KOPT-K1 (cell line): Measurements from ENCODE around the gene ANKRD2.
"Not testable (repeated sequence)": the region's sequence is repeated elsewhere in the genome, so short reads cannot be mapped to it uniquely, and the experiment has no call there.

Experiments used
- H3K27ac ChIP-seq: fragments of 200-600 bp; sonication (generic); 2 replicates; pipeline ENCODE4 v1.5.1; 2016; ENCODE audit warnings: antibody characterized with exemption, mild to moderate bottlenecking, low read depth, low read length; ENCODE audit not compliant: poor library complexity, severe bottlenecking
- H3K36me3 ChIP-seq: fragments of 200-600 bp; sonication (generic); 2 replicates; pipeline ENCODE4 v1.5.1; 2017; ENCODE audit warnings: antibody characterized with exemption, mild to moderate bottlenecking, low read length, moderate library complexity; ENCODE audit not compliant: insufficient read depth
- H3K9me3 ChIP-seq: fragments of 200-600 bp; sonication (generic); 2 replicates; pipeline ENCODE4 v1.5.1; 2017; ENCODE audit warnings: antibody characterized with exemption, low read length, mild to moderate bottlenecking; ENCODE audit not compliant: insufficient read depth, poor library complexity, severe bottlenecking

The ANKRD2 gene

DNA sequence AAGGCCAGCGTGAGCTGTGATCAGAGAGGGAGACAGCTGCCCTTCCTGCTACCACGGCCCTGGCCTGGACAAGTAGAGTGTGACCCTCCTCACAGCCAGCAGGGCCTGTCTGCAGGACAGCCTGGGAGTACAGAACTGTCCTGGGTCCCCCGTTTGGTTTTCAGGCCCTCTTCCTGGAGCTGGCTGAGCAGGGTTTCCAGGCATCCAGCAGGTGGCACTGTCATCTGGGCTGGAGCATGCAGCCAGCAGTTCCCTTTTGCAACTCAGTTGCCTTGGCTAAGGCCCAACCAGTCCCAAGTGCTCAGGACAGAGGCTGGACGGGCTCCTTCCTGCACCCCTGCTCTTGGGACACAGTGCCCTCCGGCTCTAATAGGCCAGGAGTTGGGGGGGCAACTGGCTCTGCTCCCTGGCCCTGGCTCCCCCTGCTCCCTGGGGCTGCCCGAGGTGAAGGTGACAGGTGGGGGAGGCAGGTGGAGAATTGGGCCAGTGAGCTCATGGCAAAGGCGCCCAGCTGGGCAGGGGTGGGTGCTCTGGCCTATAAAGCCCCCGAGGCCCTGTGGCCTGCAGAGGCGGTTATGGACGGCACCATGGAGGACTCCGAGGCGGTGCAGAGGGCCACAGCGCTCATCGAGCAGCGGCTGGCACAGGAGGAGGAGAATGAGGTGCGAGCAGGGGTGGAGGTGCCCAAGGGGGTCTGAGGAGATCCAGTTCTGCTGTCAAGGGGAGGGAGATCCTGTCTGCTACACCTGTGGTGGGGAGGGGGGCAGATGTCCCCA is at the start of gene ANKRD2:
ANKRD2 (plus strand) TSS at position 566 of the 776 bp plus-strand sequence; CDS start at position 576, 10 bp downstream.
- Histone ChIP-seq H3K27ac (no peak within 1 kb of the TSS), H3K9me3 (no peaks in the 10 kb centered on the region), H3K36me3 (no peaks in the 10 kb centered on the region)

DNA sequence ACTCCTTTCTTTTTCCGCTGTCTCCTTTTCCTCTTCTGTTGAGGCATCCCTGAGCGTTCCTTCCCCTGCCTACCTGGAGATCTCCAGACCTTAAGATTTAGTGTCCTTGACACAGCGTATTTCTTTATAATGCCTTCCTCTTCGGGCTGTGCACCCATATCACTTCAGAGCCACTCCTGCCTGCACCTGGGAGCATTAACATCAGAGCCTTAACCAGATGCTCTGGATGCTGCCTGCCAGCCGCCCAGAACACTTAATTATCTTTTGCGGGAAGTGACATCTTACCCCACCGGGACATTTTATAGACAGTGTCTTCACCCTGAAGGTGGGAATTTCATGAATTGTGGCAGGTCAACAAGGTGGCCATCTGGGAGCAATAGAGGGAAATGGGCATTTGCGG is 49.6 kb upstream of the ANKRD2 start:
- no peaks in the 10 kb centered on the region for H3K36me3 ChIP-seq
- H3K27ac ChIP-seq: no peak overlapping the region
- H3K9me3 ChIP-seq: no peaks in the 10 kb centered on the region

GRCh38 chr10:97525086-97525485 is 47.5 kb upstream of the ANKRD2 start:
- H3K36me3 ChIP-seq: no peaks in the 10 kb centered on the region
- no peak overlapping the region for H3K27ac ChIP-seq
- peaks cover 4% of the 10 kb centered on the region for H3K9me3 ChIP-seq

DNA sequence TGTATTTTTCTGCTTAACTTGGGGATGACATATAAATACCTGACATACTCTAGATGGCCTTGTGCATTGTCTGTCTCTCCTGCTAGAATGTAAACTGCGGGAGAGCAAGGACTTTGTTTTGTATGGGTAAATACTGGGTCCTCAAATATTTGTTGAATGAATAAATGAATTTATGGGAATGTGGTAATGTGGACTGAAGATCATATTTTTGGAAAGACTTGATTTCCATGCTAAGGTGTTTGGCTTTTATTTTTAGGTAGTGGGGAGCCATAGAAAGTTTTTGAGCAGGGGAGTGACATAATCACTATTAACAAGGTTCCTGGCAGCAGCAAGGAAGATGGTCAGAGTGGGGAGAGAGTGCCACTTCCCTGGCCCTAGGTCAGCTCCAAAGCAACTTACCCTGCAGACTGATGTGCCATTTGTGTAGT is 46.9 kb upstream of the ANKRD2 start:
- peaks cover 4% of the 10 kb centered on the region for H3K9me3 ChIP-seq
- H3K27ac ChIP-seq: no peak overlapping the region
- H3K36me3 ChIP-seq: no peaks in the 10 kb centered on the region

DNA sequence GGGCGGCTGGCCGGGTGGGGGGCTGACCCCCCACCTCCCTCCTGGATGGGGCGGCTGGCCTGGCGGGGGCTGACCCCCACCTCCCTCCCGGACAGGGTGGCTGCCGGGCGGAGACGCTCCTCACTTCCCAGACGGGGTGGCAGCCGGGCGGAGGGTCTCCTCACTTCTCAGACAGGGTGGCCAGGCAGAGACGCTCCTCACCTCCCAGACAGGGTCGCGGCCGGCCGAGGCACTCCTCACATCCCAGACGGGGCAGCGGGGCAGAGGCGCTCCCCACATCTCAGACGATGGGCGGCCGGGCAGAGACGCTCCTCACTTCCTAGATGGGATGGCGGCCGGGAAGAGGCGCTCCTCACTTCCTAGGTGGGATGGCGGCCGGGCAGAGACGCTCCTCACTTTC is 43.7 kb upstream of the ANKRD2 start:
- not testable (repeated sequence) for H3K36me3 ChIP-seq, H3K9me3 ChIP-seq, H3K27ac ChIP-seq

GRCh38 chr10:97529685-97530465 is 42.7 kb upstream of the ANKRD2 start:
- Histone ChIP-seq H3K36me3 (no peaks in the 10 kb centered on the region), H3K27ac (no peak overlapping the region), H3K9me3 (peaks cover 4% of the 10 kb centered on the region)

DNA sequence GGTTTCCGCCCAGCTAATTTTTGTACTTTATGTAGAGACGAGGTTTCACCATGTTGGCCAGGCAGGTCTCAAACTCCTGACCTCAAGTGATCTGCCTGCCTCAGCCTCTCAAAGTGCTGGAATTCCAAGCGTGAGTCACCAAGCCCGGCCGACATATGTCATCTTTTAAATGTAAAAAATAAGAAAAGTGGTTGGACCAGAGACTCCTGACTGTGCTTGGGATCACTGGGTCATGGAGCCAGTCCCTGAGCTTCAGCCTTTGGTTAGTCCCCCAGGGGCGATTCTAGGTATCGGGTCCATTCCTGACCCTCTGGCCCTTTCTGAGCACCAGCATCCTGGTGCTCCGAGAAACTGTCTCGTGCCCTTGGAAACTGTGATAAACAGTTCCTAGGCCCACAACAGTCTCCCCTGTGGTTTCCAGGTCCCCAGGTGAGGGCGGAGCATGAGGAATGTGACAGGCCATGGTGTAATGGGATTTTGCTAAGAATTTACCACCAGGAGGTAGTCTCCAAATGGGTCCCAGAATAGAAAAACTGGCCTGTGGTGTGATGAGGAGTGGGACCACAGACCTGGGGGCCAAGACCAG is 41.1 kb upstream of the ANKRD2 start:
- no peaks in the 10 kb centered on the region for H3K36me3 ChIP-seq
- peaks cover 4% of the 10 kb centered on the region for H3K9me3 ChIP-seq
- no peak overlapping the region for H3K27ac ChIP-seq

- peaks cover 4% of the 10 kb centered on the region for H3K9me3 ChIP-seq
- no peaks in the 10 kb centered on the region for H3K36me3 ChIP-seq
- no peak overlapping the region for H3K27ac ChIP-seq
These were observed 39.5 kb upstream of the ANKRD2 start for GRCh38 chr10:97532935-97533671.

DNA sequence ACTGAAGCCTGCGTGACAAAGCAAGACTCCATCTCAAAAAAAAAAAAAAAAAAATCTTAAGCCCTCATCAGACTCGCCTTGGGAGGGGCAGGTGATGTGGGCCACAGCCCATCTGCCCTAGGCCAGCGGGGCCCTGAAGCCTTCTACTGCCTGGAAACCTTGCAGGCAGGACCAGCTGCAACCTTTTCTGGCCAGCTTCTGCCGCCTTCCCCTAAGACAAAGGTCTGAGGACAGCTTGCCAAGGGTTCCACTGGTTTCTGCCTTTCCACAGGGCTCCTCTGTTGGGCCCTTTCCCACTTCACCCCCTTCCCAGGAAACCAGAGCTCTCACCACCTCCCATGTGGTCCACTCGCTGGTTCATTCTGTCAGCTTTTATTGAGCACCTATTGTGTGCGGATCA is 38.7 kb upstream of the ANKRD2 start:
- Histone ChIP-seq H3K27ac (no peak overlapping the region), H3K36me3 (no peaks in the 10 kb centered on the region), H3K9me3 (peaks cover 4% of the 10 kb centered on the region)

DNA sequence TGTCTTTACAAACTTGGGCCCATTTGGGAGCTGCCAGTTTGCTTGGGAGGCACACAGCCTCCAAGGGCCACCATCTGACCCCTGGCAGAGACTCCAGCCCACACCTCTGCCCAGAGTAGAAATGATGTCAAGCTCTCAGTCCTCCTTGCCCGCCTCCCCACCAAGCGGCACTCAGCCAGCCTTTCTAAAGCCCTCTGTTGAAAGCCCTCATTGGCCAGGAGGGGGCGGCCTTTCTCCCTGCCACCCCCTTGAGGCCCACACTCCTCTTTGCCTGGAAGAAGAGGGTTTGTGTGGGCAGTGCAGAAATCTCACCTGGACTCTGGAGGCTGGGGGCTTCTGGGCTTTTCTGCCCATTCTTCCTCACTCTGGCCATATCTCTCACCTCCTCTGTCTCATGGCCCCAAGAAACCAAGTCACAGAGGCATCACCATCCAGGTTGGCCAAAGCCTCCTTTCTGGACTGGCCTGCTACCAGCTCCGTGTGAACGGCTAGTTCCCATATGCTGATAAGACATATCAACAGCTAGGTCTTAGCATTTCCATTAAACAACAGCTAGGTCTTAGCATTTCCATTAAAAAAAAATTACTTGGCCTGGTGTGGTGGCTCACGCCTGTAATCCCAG is 37.7 kb upstream of the ANKRD2 start:
- H3K27ac ChIP-seq: no peak overlapping the region
- no peaks in the 10 kb centered on the region for H3K36me3 ChIP-seq
- peaks cover 1% of the 10 kb centered on the region for H3K9me3 ChIP-seq

DNA sequence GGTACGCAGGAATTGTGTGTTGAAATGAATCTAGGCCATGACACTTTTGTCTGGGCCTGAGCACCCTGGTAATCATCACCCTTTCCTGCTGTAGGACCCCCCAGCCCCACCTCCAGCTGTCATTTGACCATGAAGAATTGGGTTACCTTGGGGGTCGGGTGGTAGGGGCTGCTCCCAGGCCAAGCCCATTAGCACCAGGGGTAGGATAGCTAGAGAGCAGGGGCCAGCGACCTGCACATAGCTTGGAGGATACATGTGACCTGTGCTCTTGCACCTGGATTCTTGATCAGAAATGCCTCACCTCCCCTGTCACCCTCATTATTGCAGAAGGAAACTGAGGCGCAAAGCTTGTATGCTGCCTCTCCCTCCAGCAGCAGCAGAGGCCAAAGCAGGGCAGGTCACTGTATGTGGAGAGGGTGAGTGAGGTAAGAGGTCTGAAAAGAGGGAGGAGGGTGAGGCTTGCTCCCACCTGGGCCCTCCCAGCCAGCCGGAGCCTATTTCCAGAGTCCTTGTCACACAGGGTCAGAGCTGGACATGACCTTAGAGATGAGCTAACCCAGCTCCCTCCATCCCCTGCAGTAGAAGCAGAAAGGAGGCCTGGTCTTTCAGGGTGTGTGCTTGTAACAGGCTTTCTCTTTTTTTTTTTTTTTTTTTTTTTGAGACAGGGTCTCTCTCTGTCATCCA is 35.3 kb upstream of the ANKRD2 start:
- Histone ChIP-seq H3K27ac (no peak overlapping the region), H3K9me3 (no peaks in the 10 kb centered on the region), H3K36me3 (no peaks in the 10 kb centered on the region)

- no peaks in the 10 kb centered on the region for H3K9me3 ChIP-seq
- no peaks in the 10 kb centered on the region for H3K36me3 ChIP-seq
- no peak overlapping the region for H3K27ac ChIP-seq
These were observed 34.2 kb upstream of the ANKRD2 start for GRCh38 chr10:97538411-97538810.

DNA sequence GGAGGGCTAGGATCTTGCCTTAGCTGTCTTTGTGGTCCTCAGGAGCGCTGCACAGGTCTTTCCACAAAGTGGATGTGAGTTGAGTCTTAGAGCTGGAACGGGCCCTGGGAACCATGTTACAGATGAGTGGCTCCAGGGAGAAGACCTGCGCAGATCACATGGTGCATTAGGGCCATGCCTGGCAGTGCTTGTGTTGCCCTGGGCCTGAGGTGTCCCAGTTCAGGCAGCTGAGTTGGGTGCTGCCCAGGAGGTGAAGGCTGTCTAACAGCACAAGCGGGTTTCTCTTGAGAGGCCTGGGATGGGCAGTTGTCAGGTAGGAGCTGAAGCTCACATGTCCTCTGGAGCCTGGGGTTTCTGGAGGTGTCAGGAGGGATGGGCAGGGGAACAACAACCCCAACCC is 33.7 kb upstream of the ANKRD2 start:
- Histone ChIP-seq H3K36me3 (no peaks in the 10 kb centered on the region), H3K27ac (no peak overlapping the region), H3K9me3 (no peaks in the 10 kb centered on the region)

DNA sequence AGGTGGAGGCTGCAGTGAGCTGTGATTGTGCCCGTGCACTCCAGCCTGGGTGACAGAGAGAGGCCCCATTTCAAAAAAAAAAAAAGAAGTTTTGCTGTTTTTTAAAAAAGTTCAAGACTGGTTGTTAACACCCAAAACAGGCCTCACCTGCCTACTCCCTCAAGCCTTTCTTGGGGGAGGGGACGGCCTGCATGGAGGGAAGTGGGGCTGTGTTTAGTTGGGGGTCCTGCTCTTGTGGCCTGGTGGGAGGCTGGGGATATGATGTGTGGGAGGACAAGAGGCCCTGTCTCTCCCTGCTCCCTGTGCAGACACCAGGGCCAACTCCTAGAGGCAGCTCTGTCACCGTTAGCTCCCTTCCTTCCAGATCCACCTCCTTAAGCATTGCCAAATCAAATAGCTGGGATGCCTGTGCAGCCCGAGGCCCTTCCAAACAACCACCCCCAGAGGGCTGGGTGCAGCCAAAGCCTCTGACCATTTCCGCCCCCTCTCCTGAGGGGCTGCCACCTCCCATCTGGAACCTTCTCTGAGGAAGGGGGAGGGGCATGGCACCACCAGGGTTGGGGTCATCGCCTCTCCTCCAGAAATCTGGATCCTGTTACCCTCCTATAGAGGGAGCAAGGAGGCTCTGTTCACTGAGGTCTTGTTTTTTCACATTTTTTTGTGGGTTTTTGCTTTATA is 32.9 kb upstream of the ANKRD2 start:
- Histone ChIP-seq H3K27ac (no peak overlapping the region), H3K36me3 (no peaks in the 10 kb centered on the region), H3K9me3 (no peaks in the 10 kb centered on the region)
